ENCODE measurements around the gene BTBD9. TPM values are rescaled to one million over a fixed set of nuclear protein-coding genes. Genes with fewer than 3 reads are reported as not detected.
A peak's percentile ranks its signal among the peaks of the same experiment; 100 is the strongest.

The BTBD9 gene
- total RNA-seq, 1 donor: 25.3 TPM

GRCh38 chr6:38353310-38354036, 286.3 kb downstream of the BTBD9 start:
- Histone ChIP-seq H3K79me2 (ENCODE audit: insufficient read depth, low read length) (no peaks in the 10 kb centered on the region), H3K4me1 (ENCODE audit: insufficient read depth, low read length) (peaks cover 26% of the 10 kb centered on the region), H2AFZ (ENCODE audit: low read length) (no peak overlapping the region), H3K27ac (ENCODE audit: low read depth, low read length) (no peak overlapping the region), H3K27me3 (ENCODE audit: insufficient read depth, low read length) (no peaks in the 10 kb centered on the region), H3K4me3 (ENCODE audit: insufficient read depth, low read length) (no peak overlapping the region), H3K36me3 (ENCODE audit: insufficient read depth, low read length) (no peaks in the 10 kb centered on the region), H3K4me2 (ENCODE audit: insufficient read depth, low read length) (no peak overlapping the region), H4K20me1 (ENCODE audit: insufficient read depth, low read length) (no peaks in the 10 kb centered on the region), H3K9me3 (ENCODE audit: low read depth, low read length) (no peaks in the 10 kb centered on the region)
- DNase-seq (ENCODE audit: insufficient read length, low spot score, missing footprints): no peak
- no peak for TF ChIP-seq CTCF (IDR thresholded peaks at IDR 0.05; ENCODE audit: extremely low read depth, low read depth, low read length)

- no peak overlapping the region for H3K4me2 ChIP-seq (ENCODE audit: insufficient read depth, low read length)
- H3K4me1 ChIP-seq (ENCODE audit: insufficient read depth, low read length): peaks cover 26% of the 10 kb centered on the region
- no peak overlapping the region for H3K27ac ChIP-seq (ENCODE audit: low read depth, low read length)
- DNase-seq (ENCODE audit: insufficient read length, low spot score, missing footprints): no peak
- no peaks in the 10 kb centered on the region for H4K20me1 ChIP-seq (ENCODE audit: insufficient read depth, low read length)
- TF ChIP-seq CTCF (IDR thresholded peaks at IDR 0.05; ENCODE audit: extremely low read depth, low read depth, low read length): no peak
- H3K4me3 ChIP-seq (ENCODE audit: insufficient read depth, low read length): no peak overlapping the region
- no peaks in the 10 kb centered on the region for H3K27me3 ChIP-seq (ENCODE audit: insufficient read depth, low read length)
- H3K9me3 ChIP-seq (ENCODE audit: low read depth, low read length): no peaks in the 10 kb centered on the region
- no peaks in the 10 kb centered on the region for H3K36me3 ChIP-seq (ENCODE audit: insufficient read depth, low read length)
- no peaks in the 10 kb centered on the region for H3K79me2 ChIP-seq (ENCODE audit: insufficient read depth, low read length)
- H2AFZ ChIP-seq (ENCODE audit: low read length): no peak overlapping the region
Observed at GRCh38 chr6:38352636-38353035, 287.1 kb downstream of the BTBD9 start.

- no peak for TF ChIP-seq CTCF (IDR thresholded peaks at IDR 0.05; ENCODE audit: extremely low read depth, low read depth, low read length)
- Histone ChIP-seq H3K4me1 (ENCODE audit: insufficient read depth, low read length) (peaks cover 39% of the 10 kb centered on the region), H3K36me3 (ENCODE audit: insufficient read depth, low read length) (no peaks in the 10 kb centered on the region), H3K4me3 (ENCODE audit: insufficient read depth, low read length) (no peak overlapping the region), H2AFZ (ENCODE audit: low read length) (no peak overlapping the region), H3K4me2 (ENCODE audit: insufficient read depth, low read length) (no peak overlapping the region), H3K27ac (ENCODE audit: low read depth, low read length) (peak overlapping the region; percentile 89), H4K20me1 (ENCODE audit: insufficient read depth, low read length) (no peaks in the 10 kb centered on the region), H3K27me3 (ENCODE audit: insufficient read depth, low read length) (no peaks in the 10 kb centered on the region), H3K79me2 (ENCODE audit: insufficient read depth, low read length) (no peaks in the 10 kb centered on the region), H3K9me3 (ENCODE audit: low read depth, low read length) (no peaks in the 10 kb centered on the region)
- peak; percentile 46 for DNase-seq (ENCODE audit: insufficient read length, low spot score, missing footprints)
Observed at GRCh38 chr6:38350942-38351341, 288.8 kb downstream of the BTBD9 start.

- Histone ChIP-seq H3K27ac (ENCODE audit: low read depth, low read length) (peak overlapping the region; percentile 89), H3K27me3 (ENCODE audit: insufficient read depth, low read length) (no peaks in the 10 kb centered on the region), H3K9me3 (ENCODE audit: low read depth, low read length) (no peaks in the 10 kb centered on the region), H3K79me2 (ENCODE audit: insufficient read depth, low read length) (no peaks in the 10 kb centered on the region), H3K4me1 (ENCODE audit: insufficient read depth, low read length) (peaks cover 35% of the 10 kb centered on the region), H3K4me2 (ENCODE audit: insufficient read depth, low read length) (peak overlapping the region; percentile 10), H3K4me3 (ENCODE audit: insufficient read depth, low read length) (no peak overlapping the region), H4K20me1 (ENCODE audit: insufficient read depth, low read length) (no peaks in the 10 kb centered on the region), H3K36me3 (ENCODE audit: insufficient read depth, low read length) (no peaks in the 10 kb centered on the region), H2AFZ (ENCODE audit: low read length) (no peak overlapping the region)
- DNase-seq (ENCODE audit: insufficient read length, low spot score, missing footprints): no peak
- TF ChIP-seq CTCF (IDR thresholded peaks at IDR 0.05; ENCODE audit: extremely low read depth, low read depth, low read length): no peak
Observed at GRCh38 chr6:38350220-38350619, 289.5 kb downstream of the BTBD9 start.

All from osteoblast (primary cell).